ENCODE data around the gene CCM2L. TPM values are rescaled to one million over a fixed set of nuclear protein-coding genes. Genes with fewer than 3 reads are reported as not detected.

The CCM2L gene
- total RNA-seq, 1 experiment from 2014 or later, result not detected

DNA sequence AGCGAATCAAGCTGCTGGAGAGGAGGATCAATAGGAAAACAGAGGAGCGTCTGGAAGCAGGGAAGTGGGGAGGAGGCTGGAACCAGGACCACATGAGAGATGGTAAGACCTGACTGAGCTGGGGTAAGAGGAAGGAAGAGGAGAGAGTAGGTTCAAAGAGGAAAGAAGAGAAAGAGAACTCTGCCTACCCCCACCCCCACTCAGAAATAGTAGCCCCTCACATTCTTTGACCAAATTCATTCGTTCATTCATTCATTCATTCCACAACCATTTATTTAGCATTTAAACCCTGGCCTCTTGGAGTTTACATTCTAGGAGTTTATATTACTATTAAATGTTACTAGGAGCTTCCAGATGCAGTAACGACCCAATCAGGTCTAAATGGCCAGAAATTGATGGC, 26.0 kb downstream of the CCM2L start:
- DNase-seq, result no peak
- Histone ChIP-seq H3K27me3 (peaks cover 10% of the 10 kb centered on the region; the same call in 1 of the 2 replicates), H3K9me3 (peaks cover 6% of the 10 kb centered on the region), H3K36me3 (no peaks in the 10 kb centered on the region), H3K4me3 (no peak overlapping the region)

GRCh38 chr20:32036716-32037485, 26.7 kb downstream of the CCM2L start:
- Histone ChIP-seq H3K36me3 (no peaks in the 10 kb centered on the region), H3K9me3 (peaks cover 6% of the 10 kb centered on the region), H3K27me3 (peaks cover 10% of the 10 kb centered on the region; the same call in 1 of the 2 replicates), H3K4me3 (no peak overlapping the region)
- DNase-seq, result no peak

- H3K4me3 ChIP-seq, result no peak overlapping the region
- DNase-seq, result peak; percentile 38
- no peaks in the 10 kb centered on the region for H3K36me3 ChIP-seq
- peaks cover 4% of the 10 kb centered on the region; the same call in 1 of the 2 replicates for H3K27me3 ChIP-seq
- peaks cover 6% of the 10 kb centered on the region for H3K9me3 ChIP-seq
Observed at GRCh38 chr20:32037929-32038328, 27.7 kb downstream of the CCM2L start.

DNA sequence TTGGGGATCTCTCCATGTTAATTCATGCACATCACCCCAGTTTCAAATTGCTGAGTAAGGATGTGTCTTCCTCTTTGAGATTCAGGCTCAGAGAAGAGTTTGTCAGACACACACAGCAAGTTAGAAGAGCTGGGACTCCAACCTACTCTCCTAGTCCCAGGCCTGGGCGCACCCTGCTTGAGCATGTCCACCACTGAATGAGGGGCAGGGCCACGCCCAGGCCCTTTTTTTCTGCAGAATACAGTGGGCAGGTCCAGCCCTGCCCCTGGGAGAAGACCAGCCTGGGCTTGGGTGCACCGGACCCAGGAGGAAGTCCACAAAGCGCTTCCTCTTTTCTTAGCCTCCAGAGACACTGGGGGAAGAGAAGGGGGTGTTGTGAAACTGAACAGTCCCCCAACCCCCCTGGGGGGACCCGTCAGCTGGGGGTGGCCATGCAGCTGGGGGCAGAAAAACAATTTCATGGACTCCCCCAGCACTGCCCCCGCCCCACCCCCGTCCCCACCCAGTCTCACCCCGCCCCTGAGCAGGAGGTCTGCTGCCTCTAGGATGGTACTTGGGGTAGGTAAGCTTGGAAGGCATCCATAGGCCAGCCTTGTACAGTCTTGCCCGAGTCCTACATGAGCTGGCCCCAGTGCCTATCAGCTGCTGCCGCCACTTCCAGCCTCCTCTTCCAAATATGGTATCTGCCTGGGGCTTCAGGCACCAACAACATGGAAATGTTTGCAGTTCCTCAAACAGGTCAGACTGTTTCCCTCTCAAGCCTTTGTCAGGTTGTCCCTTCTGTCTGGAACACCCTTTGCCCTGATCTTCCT, 30.1 kb downstream of the CCM2L start:
- Histone ChIP-seq H3K9me3 (peaks cover 6% of the 10 kb centered on the region), H3K36me3 (no peaks in the 10 kb centered on the region), H3K27me3 (peaks cover 12% of the 10 kb centered on the region), H3K4me3 (no peak overlapping the region)
- no peak for DNase-seq

DNA sequence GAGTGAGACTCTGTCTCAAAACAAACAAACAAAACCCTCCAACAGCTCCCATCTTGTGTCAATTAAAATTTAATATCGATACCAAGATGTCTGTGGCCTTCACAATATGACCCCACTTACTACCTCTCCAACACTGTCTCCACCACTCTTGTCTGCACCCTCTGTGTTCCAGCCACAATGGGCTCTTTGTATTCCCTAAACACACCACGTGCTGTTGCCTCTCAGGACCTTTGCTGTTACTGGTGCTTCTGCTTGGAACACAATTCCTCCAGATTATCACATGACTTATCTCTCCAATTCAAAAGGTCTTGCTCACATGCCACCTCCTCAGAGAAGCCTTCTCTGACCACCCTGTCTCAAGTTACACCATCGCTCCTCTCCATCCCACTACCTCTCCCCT, 35.8 kb downstream of the CCM2L start:
- Histone ChIP-seq H3K4me3 (no peak overlapping the region), H3K36me3 (no peaks in the 10 kb centered on the region), H3K9me3 (no peaks in the 10 kb centered on the region), H3K27me3 (peaks cover 19% of the 10 kb centered on the region)
- no peak for DNase-seq

DNA sequence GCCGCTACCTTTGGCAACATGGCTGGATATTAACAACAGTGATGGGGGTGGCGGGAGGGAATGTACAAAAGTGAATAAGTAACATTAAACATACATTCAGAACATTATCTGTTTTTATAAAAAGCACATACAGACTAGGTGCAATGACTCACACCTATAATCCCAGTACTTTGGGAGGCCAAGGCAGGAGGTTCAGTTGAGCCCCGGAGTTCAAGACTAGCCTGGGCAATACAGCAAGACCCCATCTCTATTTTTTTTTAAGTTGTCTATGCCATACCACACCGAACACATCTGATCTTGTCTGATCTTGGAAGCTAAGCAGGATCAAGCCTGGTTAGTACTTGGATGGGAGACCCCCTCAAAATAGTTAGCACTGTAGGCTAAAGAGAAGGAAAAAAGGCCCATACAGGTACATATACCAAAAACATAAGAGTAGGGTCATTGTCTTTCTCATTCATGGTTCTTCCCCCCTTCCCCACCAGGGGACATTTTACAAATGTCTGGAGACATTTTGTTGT, 40.1 kb downstream of the CCM2L start:
- no peak for DNase-seq
- peaks cover 25% of the 10 kb centered on the region for H3K27me3 ChIP-seq
- no peaks in the 10 kb centered on the region for H3K9me3 ChIP-seq

DNA sequence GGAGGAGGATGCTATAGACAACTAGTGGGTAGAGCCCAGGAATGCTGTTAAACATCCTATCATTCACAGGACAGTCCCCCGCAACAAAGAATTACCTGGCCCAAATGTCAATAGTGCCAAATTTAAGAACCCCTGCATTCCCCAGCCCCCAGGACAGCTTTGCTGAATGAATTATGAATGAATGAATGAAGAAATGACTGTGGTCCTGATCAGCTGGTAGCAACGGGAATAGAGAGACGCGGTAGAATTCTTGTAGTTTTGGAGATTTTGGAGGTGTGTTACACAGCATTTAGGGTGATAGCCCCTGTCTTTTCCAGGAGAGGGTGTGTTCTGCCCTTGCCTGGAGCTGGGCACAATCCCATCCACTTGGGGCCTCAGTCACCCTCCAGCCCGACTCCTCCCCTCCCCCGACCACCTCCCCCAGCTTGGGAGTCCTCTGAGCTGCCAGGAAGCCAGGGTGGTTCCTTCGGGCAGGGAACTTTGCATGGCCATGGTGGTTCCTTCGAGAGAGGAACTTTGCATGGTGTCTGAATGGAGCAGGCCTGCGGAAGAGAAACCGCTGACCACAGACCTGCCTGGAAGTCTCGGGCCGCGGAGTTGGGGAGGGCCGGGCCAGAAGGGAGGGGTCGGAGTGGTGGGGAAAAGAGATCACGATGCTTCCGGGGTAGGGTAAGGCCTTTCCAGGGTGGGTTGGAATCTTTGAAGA, 40.8 kb downstream of the CCM2L start:
- DNase-seq, result no peak
- no peaks in the 10 kb centered on the region for H3K9me3 ChIP-seq
- H3K27me3 ChIP-seq, result peaks cover 29% of the 10 kb centered on the region
- H3K4me3 ChIP-seq, result no peak overlapping the region
- H3K36me3 ChIP-seq, result no peaks in the 10 kb centered on the region

More for the DNA sequence above, 40.1 kb downstream of the CCM2L start:
- H3K36me3 ChIP-seq, result no peaks in the 10 kb centered on the region
- H3K4me3 ChIP-seq, result no peak overlapping the region

- no peak for DNase-seq
- H3K4me3 ChIP-seq, result no peak overlapping the region
- H3K9me3 ChIP-seq, result no peaks in the 10 kb centered on the region
- peaks cover 30% of the 10 kb centered on the region for H3K27me3 ChIP-seq
- no peaks in the 10 kb centered on the region for H3K36me3 ChIP-seq
Observed at GRCh38 chr20:32051720-32052089, 41.5 kb downstream of the CCM2L start.

DNA sequence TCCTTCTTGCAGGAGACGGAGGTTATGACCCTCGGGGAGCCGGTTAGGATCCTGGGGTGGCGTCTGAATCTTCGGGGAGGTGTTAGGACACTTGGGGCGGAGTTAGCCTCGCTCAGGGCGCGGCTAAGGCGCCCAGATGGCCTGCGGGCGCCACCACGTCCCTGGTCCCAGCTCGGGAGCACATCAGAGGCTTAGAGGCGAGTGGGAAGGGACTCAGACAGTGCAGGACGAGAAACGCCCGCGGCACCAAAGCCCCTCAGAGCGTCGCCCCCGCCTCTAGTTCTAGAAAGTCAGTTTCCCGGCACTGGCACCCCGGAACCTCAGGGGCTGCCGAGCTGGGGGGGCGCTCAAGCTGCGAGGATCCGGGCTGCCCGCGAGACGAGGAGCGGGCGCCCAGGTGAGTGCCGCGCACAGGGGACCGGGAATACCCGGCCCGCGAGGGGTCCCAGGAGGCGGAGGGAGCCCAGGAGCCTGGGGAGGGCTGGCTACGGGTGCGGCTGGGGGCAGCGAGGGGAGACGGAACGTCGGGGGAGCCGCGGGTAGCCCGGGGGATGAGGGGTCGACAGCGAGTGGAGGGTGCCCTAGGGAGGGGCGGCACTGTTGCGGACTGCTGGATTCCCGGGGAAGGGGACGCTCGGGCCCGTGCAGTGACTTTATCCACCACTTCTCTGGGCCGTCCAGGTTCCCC, 42.0 kb downstream of the CCM2L start, which contains the start of gene HCK:
HCK (plus strand) TSS at position 153 of the 688 bp plus-strand sequence.
- no peak for DNase-seq
- H3K36me3 ChIP-seq, result no peaks in the 10 kb centered on the region
- H3K27me3 ChIP-seq, result peaks cover 30% of the 10 kb centered on the region
- no peaks in the 10 kb centered on the region for H3K9me3 ChIP-seq
- no peak within 1 kb of the TSS for H3K4me3 ChIP-seq

GRCh38 chr20:32052778-32053362, 42.6 kb downstream of the CCM2L start:
- DNase-seq, result no peak
- Histone ChIP-seq H3K27me3 (peaks cover 33% of the 10 kb centered on the region), H3K36me3 (no peaks in the 10 kb centered on the region), H3K9me3 (no peaks in the 10 kb centered on the region), H3K4me3 (no peak overlapping the region)

GRCh38 chr20:32053648-32054047, 43.4 kb downstream of the CCM2L start:
- H3K36me3 ChIP-seq, result no peaks in the 10 kb centered on the region
- H3K4me3 ChIP-seq, result no peak overlapping the region
- DNase-seq, result no peak
- H3K27me3 ChIP-seq, result peaks cover 38% of the 10 kb centered on the region
- no peaks in the 10 kb centered on the region for H3K9me3 ChIP-seq

- no peak for DNase-seq
- Histone ChIP-seq H3K27me3 (peaks cover 38% of the 10 kb centered on the region), H3K9me3 (no peaks in the 10 kb centered on the region), H3K4me3 (no peak overlapping the region), H3K36me3 (no peaks in the 10 kb centered on the region)
Observed at GRCh38 chr20:32056708-32057483, 46.7 kb downstream of the CCM2L start.

DNA sequence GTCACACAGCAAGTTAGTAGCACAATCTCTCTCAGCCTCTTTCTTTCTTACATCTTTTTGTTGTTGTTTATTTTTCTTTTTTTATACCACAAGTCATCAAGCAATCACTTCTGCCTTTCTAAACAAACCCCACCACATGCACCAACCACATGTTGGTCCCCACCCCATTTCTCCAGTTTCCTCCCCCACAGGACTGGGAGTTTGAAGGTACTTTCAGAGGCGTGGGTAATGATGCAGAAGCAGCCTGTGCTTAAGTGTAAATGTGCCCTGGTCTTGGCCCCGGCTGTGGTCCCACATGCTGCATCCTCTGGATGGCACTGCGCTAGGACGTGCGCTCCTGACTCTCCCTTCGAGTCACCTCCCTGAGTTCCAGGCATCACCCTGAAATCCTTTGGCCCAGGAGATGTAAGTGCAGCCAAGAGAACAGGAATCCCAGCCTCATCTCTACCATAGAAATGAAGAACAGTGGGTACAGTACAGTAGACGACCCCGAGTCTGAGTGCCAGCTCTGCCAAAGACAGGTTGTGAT, 47.5 kb downstream of the CCM2L start:
- no peak for DNase-seq
- H3K27me3 ChIP-seq, result peaks cover 32% of the 10 kb centered on the region

DNA sequence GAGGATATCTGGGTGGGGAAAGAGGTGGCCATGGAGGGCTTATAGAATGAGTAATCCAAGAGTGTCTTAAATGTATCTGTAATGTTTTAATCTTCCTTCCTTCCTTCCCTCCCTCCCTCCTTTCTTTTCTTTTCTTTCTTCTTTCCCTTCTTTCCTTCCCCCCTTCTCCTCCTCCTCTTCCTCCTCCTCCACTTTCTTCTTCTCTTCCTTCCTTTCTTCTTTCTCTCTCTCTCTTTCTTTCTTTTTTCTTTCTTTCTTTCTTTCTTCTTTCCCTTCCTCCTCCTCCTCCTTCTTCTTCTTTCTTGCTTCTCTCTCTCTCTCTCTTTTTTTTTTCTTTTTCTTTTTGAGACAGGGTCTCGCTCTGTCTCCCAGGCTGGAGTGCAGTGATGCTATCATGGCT, 49.0 kb downstream of the CCM2L start:
- H3K27me3 ChIP-seq, result peaks cover 29% of the 10 kb centered on the region
- no peak for DNase-seq
- H3K36me3 ChIP-seq, result no peaks in the 10 kb centered on the region
- H3K9me3 ChIP-seq, result no peaks in the 10 kb centered on the region
- no peak overlapping the region for H3K4me3 ChIP-seq

More for the DNA sequence above, 47.5 kb downstream of the CCM2L start:
- Histone ChIP-seq H3K9me3 (no peaks in the 10 kb centered on the region), H3K36me3 (no peaks in the 10 kb centered on the region), H3K4me3 (no peak overlapping the region)

DNA sequence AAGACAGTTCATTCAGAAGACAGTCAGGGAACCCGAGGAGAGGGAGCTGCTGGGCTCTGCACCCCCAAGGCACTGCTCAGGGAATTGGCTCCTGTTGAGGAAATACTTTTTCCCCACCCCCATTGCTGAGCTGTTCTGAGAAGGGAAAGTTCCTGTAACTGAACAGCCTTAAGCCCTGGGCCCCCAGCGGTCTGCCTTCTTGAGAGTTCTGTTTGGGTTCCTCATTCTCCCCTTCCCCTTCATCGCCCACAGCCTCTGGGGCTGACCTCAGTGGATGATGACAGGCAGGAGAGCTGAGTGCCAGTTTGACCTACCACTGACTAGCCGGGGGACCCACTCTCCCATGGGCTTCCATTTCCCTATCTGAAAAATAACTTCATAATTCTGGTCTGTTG, 52.5 kb downstream of the CCM2L start:
- Histone ChIP-seq H3K27me3 (peaks cover 22% of the 10 kb centered on the region), H3K9me3 (no peaks in the 10 kb centered on the region), H3K36me3 (no peaks in the 10 kb centered on the region), H3K4me3 (no peak overlapping the region)
- DNase-seq, result no peak

Measured in MG63 (cell line).